T-cell (primary cell): ENCODE measurements around the gene TMEM187. TPM values are rescaled to one million over a fixed set of nuclear protein-coding genes. Genes with fewer than 3 reads are reported as not detected.
A peak's percentile ranks its signal among the peaks of the same experiment; 100 is the strongest.

ENCODE experiments used
- ATAC-seq, 4 experiments: fragments of 200-7000 bp in 3 of 4; fragments of 150-1000 bp in 1 of 4; cut with Tn5 transposase; replicated peaks in 1 of 4; 1 replicate in 3 of 4; 2 replicates in 1 of 4; pipeline ENCODE4 v1.10.0; 2021; ENCODE audit warnings: moderate library complexity in 3 of 4, mild to moderate bottlenecking in 2 of 4, moderate number of reproducible peaks in 1 of 4
- CTCF ChIA-PET, 2 donors: fragments of 300-600 bp; sonication (Branson Sonifier 250); formaldehyde crosslinking; loops; one replicate each; lab custom pipeline; 2022; ENCODE audit warnings: antibody characterized with exemption in 2 of 2; lab: Charles Lee
- POLR2A ChIA-PET, 2 donors: fragments of 300-600 bp; sonication (Branson Sonifier 250); formaldehyde crosslinking; loops; one replicate each; lab custom pipeline; 2022; ENCODE audit warnings: antibody characterized with exemption in 2 of 2; lab: Charles Lee
- DNase-seq, 35 experiments: peaks; one replicate each; pipeline versions ENCODE4 v3.0.0 to v3.0.0-alpha.2; 2013 to 2023
- H3K27ac ChIP-seq: one replicate; pipeline ENCODE4 v1.5.1; 2013; ENCODE audit warnings: low read length
- H3K27me3 ChIP-seq, 2 experiments: replicated peaks in 1 of 2; 1 replicate in 1 of 2; 2 replicates in 1 of 2; pipeline versions ENCODE4 v1.6.1 to v1.7.0; 2013; ENCODE audit warnings: low read length in 1 of 2, mixed read lengths in 1 of 2; ENCODE audit not compliant: control insufficient read depth in 2 of 2, insufficient read depth in 2 of 2; ENCODE audit errors: extremely low read depth in 1 of 2
- H3K36me3 ChIP-seq, 2 donors: 1 replicate in 1 of 2; 2 replicates in 1 of 2; pipeline versions ENCODE4 v1.6.1 to v1.7.0; 2013; ENCODE audit warnings: low read length in 1 of 2; ENCODE audit not compliant: control insufficient read depth in 2 of 2, insufficient read depth in 1 of 2; ENCODE audit errors: extremely low read depth in 1 of 2
- H3K4me1 ChIP-seq, 2 experiments: 1 replicate in 1 of 2; 2 replicates in 1 of 2; pipeline versions ENCODE4 v1.6.1 to v1.7.0; 2013; ENCODE audit warnings: low read length in 2 of 2, mixed read lengths in 1 of 2; ENCODE audit not compliant: insufficient read depth in 2 of 2, control insufficient read depth in 1 of 2; ENCODE audit errors: extremely low read depth in 1 of 2
- H3K4me3 ChIP-seq, 2 donors: 1 replicate in 1 of 2; 2 replicates in 1 of 2; pipeline versions ENCODE4 v1.5.1 to v1.7.0; 2013; ENCODE audit warnings: mild to moderate bottlenecking in 2 of 2, low read length in 1 of 2, moderate library complexity in 1 of 2; ENCODE audit not compliant: control insufficient read depth in 1 of 2; ENCODE audit errors: extremely low read depth in 1 of 2
- H3K9me3 ChIP-seq: 2 replicates; pipeline ENCODE4 v1.7.0; 2013
- H3K27ac Mint-ChIP-seq, 2 donors: one replicate each; pipeline ENCODE4 v1.8.0; 2020 to 2021; ENCODE audit warnings: mild to moderate bottlenecking in 2 of 2, mixed read lengths in 2 of 2
- H3K27me3 Mint-ChIP-seq, 2 donors: one replicate each; pipeline ENCODE4 v1.8.0; 2021 to 2022; ENCODE audit warnings: mixed read lengths in 2 of 2
- H3K36me3 Mint-ChIP-seq: one replicate; pipeline ENCODE4 v1.8.0; 2021; ENCODE audit warnings: mixed read lengths
- H3K4me1 Mint-ChIP-seq, 3 donors: one replicate each; pipeline ENCODE4 v1.8.0; 2020 to 2022; ENCODE audit warnings: mixed read lengths in 3 of 3, mild to moderate bottlenecking in 1 of 3
- H3K4me3 Mint-ChIP-seq, 3 donors: one replicate each; pipeline ENCODE4 v1.8.0; 2020 to 2022; ENCODE audit warnings: mild to moderate bottlenecking in 3 of 3, mixed read lengths in 3 of 3, moderate library complexity in 3 of 3
- H3K9me3 Mint-ChIP-seq, 3 donors: one replicate each; pipeline ENCODE4 v1.8.0; 2020 to 2022; ENCODE audit warnings: mixed read lengths in 3 of 3
- whole genome bisulfite sequencing: methylation state at CpG from one replicate; pipeline ENCODE4 v1.1.5; 2013; ENCODE audit warnings: missing lambda C conversion rate; ENCODE audit not compliant: insufficient coverage; 5-methylcytosine and 5-hydroxymethylcytosine counted together
- total RNA-seq, 35 experiments: library from RNA in 6 of 35; stranded (reverse) in 6 of 35; fragments of 120-200 nt in 1 of 35; gene quantifications; one replicate each; pipeline versions ENCODE4 v1.2.1 to v1.2.4 and lab custom pipeline; 2013 to 2026

Gene TMEM187
- total RNA-seq, 5 donors from 2014 or later (not counting 1 experiment from before 2014, with no cell fraction given) = 4.0 to 16.9 (median 14.1) TPM

DNA sequence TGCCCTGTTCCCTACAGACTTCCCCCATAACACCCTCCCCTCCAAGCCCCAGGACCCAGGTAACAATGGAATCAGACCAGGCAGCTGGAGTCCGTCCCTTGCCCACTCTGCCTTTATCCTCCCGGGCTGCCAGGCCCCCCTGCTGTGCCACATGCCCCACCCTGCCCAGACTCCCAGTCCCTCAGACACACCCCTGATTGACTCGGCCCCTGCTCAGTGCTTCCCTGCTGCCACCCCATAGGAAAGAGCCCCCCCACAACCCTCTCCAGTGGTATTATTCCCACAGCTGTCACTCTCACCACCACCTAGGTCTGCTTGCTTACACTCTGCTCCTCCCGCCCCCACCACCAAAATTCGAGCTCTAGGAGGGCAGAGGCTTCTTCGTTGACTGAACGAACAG lies 33.0 kb upstream of the TMEM187 start:
- Mint-ChIP-seq H3K4me1 (peaks cover 15 to 18% (median 16%) of the 10 kb centered on the region in 3 donors), H3K36me3 (no peaks in the 10 kb centered on the region), H3K27ac (peak overlapping the region in 1 of 2 donors; percentile 4), H3K9me3 (no peaks in the 10 kb centered on the region), H3K27me3 (peaks cover 0 to 7% of the 10 kb centered on the region in 2 donors), H3K4me3 (no peak overlapping the region)
- peaks cover 3 to 36% of the 10 kb centered on the region in 2 experiments for H3K4me1 ChIP-seq
- H3K27me3 ChIP-seq = no peaks in the 10 kb centered on the region
- DNase-seq (no peak), ATAC-seq (no peak)
- H3K9me3 ChIP-seq = no peaks in the 10 kb centered on the region
- H3K27ac ChIP-seq = no peak overlapping the region
- H3K36me3 ChIP-seq = no peaks in the 10 kb centered on the region
- ChIA-PET CTCF (no interaction called here), POLR2A (no interaction called here)
- H3K4me3 ChIP-seq = no peak overlapping the region
- 93% methylated on average over 3 of the region's 7 CpGs for WGBS

- Mint-ChIP-seq H3K27me3 (peaks cover 0 to 2% of the 10 kb centered on the region in 2 donors), H3K36me3 (no peaks in the 10 kb centered on the region), H3K9me3 (no peaks in the 10 kb centered on the region), H3K27ac (peak overlapping the region; percentile 49 to 59), H3K4me3 (peak overlapping the region; percentile 28 to 48 (median 47)), H3K4me1 (peaks cover 12 to 19% (median 15%) of the 10 kb centered on the region in 3 donors)
- Histone ChIP-seq H3K36me3 (no peaks in the 10 kb centered on the region), H3K27ac (no peak overlapping the region), H3K4me3 (no peak overlapping the region), H3K9me3 (no peaks in the 10 kb centered on the region), H3K27me3 (no peaks in the 10 kb centered on the region), H3K4me1 (peaks cover 3 to 39% of the 10 kb centered on the region in 2 experiments)
- DNase-seq = no peak
- CTCF ChIA-PET = no interaction called here
- no CpG with 5 or more reads among the region's 23 CpGs for whole genome bisulfite sequencing
- POLR2A ChIA-PET = interaction anchor here in 1 of 2 donors (1.2 kb wide), 1 partner anchor 14 kb away, joined by 8 read pairs; no protein-coding TSS in a partner anchor
- no peak for ATAC-seq
These were observed 31.0 kb upstream of the TMEM187 start for GRCh38 chrX:153941336-153942252.

DNA sequence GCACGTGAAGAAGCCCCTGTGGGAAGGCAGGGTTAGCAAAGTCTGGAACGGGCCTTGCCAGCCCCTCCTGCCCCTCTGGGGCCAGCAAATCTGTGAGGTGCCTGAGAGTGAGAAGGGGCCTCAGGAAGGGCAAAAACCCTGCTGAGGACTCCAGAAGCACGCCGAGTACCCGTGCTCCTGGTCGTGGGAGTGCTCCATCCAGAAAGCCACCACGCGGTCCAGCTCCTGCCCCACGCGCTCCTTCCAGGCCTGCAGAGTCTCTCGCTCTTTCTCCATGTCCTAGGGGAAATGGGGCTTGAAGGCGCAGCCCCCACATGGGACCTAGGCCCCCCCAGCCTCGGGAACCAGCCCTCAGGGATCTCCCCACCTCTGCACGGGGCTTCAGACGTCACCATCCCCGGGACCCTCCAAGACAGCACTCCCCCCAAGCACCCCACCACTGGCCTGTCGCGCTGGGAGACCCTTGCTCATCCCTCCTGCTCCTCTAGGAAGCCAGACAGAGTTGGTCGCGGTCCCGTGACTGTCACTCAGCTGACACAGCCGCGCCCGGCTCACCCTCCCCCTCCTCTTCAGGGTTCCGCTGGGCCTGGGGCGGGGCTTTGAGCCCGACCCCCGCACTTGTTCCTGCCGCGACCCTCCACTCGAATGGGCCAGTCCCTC lies 28.3 kb upstream of the TMEM187 start, which contains the start of gene RENBP:
Gene RENBP (minus strand): TSS at position 504 of the 660 bp plus-strand sequence. CDS start 33 bp downstream, at position 471.
- Mint-ChIP-seq H3K27ac (peak within 1 kb of the TSS; percentile 75 to 83), H3K9me3 (no peaks in the 10 kb centered on the region), H3K4me3 (peak within 1 kb of the TSS; percentile 75 to 86 (median 78)), H3K27me3 (no peaks in the 10 kb centered on the region), H3K4me1 (peaks cover 22 to 28% (median 25%) of the 10 kb centered on the region in 3 donors), H3K36me3 (peaks cover 3% of the 10 kb centered on the region)
- ChIA-PET CTCF (interaction anchor here in 1 of 2 donors (1.3 kb wide), 1 partner anchor 16 kb away, joined by 4 read pairs; no protein-coding TSS in a partner anchor), POLR2A (interaction anchor here in 1 of 2 donors (1.0 kb wide), 1 partner anchor 20 kb away, joined by 3 read pairs; no protein-coding TSS in a partner anchor)
- Histone ChIP-seq H3K36me3 (peaks cover 0 to 1% of the 10 kb centered on the region in 2 donors), H3K4me3 (peak within 1 kb of the TSS; percentile 53), H3K27me3 (no peaks in the 10 kb centered on the region), H3K27ac (no peak within 1 kb of the TSS), H3K4me1 (peaks cover 5 to 64% of the 10 kb centered on the region in 2 experiments), H3K9me3 (no peaks in the 10 kb centered on the region)
- ATAC-seq (peak; percentile 39 to 66 (median 56)), DNase-seq (peak in 10 of 35 experiments; percentile 18 to 52 (median 38))
- WGBS = 29% methylated on average over 9 of the region's 31 CpGs

DNA sequence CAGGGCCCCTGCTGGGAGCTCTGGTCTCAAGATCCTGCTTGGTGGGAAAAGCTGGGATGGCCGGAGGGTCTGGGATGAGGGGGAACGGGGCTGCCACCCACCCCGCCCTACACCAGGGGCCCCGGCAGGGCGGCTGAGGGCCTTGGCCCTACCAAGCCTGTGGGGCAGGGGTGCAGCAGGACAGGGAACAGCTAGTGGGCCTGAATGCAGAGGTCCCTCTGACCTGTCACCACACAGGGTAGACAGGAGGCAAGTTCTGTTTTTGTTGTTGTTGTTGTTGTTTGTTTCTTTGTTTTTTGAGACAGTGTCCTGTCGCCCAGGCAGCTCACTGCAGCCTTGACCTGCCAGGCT lies 27.8 kb upstream of the TMEM187 start:
- ATAC-seq (peak in 3 of 4 experiments; percentile 11 to 27 (median 21)), DNase-seq (no peak)
- CTCF ChIA-PET = interaction anchor here (0.6 to 1.3 kb wide), 6 partner anchors 16 to 41 kb away, joined by 3 to 8 read pairs (median 4); no protein-coding TSS in a partner anchor
- POLR2A ChIA-PET = interaction anchor here (0.6 to 1.0 kb wide), 2 partner anchors 19 to 20 kb away, joined by 3 to 8 read pairs; no protein-coding TSS in a partner anchor
- 33% methylated on average over 2 of the region's 6 CpGs for WGBS
- Mint-ChIP-seq H3K27ac (no peak overlapping the region), H3K27me3 (no peaks in the 10 kb centered on the region), H3K36me3 (peaks cover 3% of the 10 kb centered on the region), H3K4me1 (peaks cover 24 to 28% (median 27%) of the 10 kb centered on the region in 3 donors), H3K9me3 (no peaks in the 10 kb centered on the region), H3K4me3 (peak overlapping the region in 2 of 3 donors; percentile 75 to 86)
- Histone ChIP-seq H3K9me3 (no peaks in the 10 kb centered on the region), H3K27me3 (no peaks in the 10 kb centered on the region), H3K36me3 (peaks cover 0 to 4% of the 10 kb centered on the region in 2 donors), H3K4me3 (peak overlapping the region; percentile 53), H3K27ac (no peak overlapping the region), H3K4me1 (peaks cover 5 to 69% of the 10 kb centered on the region in 2 experiments)

- Histone ChIP-seq H3K36me3 (peaks cover 0 to 18% of the 10 kb centered on the region in 2 donors), H3K27me3 (no peaks in the 10 kb centered on the region), H3K27ac (no peak overlapping the region), H3K4me1 (peaks cover 5 to 70% of the 10 kb centered on the region in 2 experiments), H3K4me3 (no peak overlapping the region), H3K9me3 (no peaks in the 10 kb centered on the region)
- ATAC-seq = no peak
- Mint-ChIP-seq H3K4me3 (peak overlapping the region in 1 of 3 donors; percentile 86), H3K36me3 (peaks cover 6% of the 10 kb centered on the region), H3K4me1 (peaks cover 22 to 25% (median 23%) of the 10 kb centered on the region in 3 donors), H3K27me3 (no peaks in the 10 kb centered on the region), H3K27ac (peak overlapping the region in 1 of 2 donors; percentile 34), H3K9me3 (no peaks in the 10 kb centered on the region)
- ChIA-PET POLR2A (no interaction called here), CTCF (interaction anchor here (0.6 to 3.6 kb wide), 15 partner anchors 8 to 280 kb away, joined by 3 to 36 read pairs (median 4); partner anchors contain the start of gene ARHGAP4 (in 1 of the 2))
- 97% methylated on average over 6 of the region's 24 CpGs for WGBS
- DNase-seq = no peak
These were observed 26.3 kb upstream of the TMEM187 start for GRCh38 chrX:153945956-153946943.
